Activated T-helper 9 cell treated with anti-CD3 and anti-CD28 coated beads, Interleukin-2, amount 50 U/mL, for 16 hours (primary cell): Measurements from ENCODE around the gene TRPC4.
"Not testable (repeated sequence)": the region's sequence is repeated elsewhere in the genome, so short reads cannot be mapped to it uniquely, and the experiment has no call there.

Source experiments
- DNase-seq: peaks from one replicate; pipeline ENCODE4 v3.0.0-alpha.2; 2020; ENCODE audit warnings: low read depth

The TRPC4 gene

GRCh38 chr13:37833411-37833810 is 36.2 kb downstream of the TRPC4 start:
- no peak for DNase-seq

- DNase-seq, result no peak
Observed at GRCh38 chr13:37816276-37816675, 53.3 kb downstream of the TRPC4 start.

DNA sequence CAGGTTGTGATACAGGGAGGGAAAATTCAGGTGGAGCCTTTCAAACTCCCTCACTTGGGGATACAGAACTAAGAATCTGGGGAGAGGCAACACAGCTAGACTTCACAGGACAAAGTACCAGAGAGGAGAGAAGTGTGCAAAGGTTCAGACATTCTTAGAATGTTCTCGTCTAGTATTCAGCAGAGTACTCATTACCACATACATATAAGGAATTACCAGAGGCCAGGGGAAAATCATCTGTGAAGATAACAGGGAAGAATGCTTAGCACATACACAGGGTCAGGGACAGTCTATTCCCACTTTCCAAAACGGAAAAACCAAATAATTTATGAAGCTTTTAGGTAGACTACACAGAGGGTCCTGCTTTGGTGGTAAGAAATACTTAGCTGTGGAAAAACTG is 58.1 kb downstream of the TRPC4 start:
- no peak for DNase-seq

- no peak for DNase-seq
Observed at GRCh38 chr13:37806666-37807065, 62.9 kb downstream of the TRPC4 start.

- no peak for DNase-seq
Observed at GRCh38 chr13:37797631-37798030, 71.9 kb downstream of the TRPC4 start.

DNA sequence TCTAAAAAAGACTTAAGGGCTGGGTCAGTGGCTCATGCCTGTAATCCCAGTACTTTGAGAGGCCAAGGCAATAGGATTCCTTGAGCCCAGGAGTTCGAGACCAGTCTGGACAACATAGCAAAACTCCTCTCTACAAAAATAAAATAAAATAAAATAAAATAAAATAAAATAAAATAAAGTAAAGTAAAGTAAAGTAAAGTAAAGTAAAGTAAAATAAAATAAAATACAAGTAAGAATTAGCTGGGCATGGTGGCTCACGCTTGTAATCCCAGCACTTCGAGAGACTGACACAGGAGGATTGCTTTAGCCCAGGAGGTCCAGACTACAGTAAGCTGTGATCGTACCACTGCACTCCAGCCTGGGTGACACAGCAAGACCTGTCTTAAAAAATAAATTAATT is 72.8 kb downstream of the TRPC4 start:
- DNase-seq, result not testable (repeated sequence)

GRCh38 chr13:37795326-37795725 is 74.2 kb downstream of the TRPC4 start:
- DNase-seq, result no peak

DNA sequence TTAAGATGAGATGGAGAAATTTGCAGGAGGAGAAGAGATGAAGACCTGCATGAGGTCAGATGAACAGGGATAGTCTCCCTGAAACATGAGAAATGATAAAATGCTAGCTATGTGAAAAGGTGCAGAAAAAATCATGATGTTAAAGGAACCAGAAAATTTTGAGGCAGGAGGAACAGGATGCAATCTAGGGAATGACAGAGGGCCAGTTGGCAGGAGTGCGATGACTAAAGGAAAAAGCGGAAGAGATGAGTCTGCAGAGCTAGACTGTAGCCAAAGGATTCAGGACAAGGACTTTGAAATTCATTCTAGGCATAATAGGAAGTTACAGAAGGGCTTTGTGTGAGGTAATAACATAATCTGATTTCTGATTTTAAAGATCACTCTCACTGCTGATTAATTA is 77.9 kb downstream of the TRPC4 start:
- no peak for DNase-seq

DNA sequence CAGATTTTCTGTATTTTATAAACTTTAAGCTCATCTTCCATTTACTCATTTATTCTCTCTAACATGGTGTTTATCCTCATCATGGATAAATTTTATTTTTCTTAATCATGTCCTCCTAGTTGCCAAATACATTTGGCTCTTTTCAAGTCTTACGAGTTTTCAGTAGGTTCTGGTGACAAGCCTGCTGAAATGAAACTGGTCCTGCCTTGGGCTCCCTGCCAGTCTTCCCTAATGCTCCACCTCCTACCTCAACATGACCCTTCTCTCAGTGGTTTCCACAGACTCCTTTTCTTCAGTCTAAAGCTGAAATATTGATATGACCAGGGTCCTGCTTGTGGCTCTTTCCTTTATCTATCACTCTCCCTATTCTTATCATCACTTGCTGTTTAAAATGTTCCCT is 81.2 kb downstream of the TRPC4 start:
- DNase-seq, result no peak

DNA sequence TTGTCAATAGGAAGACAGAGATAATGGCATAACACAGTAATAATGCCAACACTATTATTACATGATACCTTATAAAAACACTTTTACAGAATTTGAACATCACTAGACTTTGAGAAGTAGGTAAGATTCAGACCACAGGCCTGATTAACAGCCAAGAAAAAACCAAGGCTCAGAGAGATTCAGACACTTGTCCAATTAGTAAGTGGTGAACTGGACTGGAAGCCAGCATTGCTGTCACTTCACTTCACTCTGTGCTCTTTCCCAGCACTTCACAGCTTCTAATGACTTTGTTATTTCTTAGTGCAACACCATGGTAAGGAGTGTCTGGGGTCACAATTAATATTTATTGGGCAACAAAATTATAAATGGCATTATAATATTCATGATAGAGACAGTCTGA is 91.9 kb downstream of the TRPC4 start:
- no peak for DNase-seq

DNA sequence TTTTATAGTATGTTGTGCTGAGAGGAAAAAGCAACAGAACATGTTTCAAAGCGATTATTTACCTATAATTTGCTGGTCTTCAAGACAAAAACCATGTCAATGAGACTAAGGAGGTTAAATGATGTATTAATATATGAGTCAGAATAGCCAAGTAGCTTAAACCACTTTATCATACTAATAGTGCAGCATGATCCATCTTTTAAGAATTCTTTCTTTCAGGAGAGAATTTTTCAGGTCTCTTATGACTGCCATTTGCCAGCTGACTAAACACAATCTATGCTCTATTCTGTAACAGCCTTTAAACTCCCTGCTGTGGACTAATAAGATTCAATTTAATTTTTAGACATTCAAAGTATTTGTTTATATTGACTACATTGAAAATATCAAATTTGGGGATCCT is 93.7 kb downstream of the TRPC4 start:
- no peak for DNase-seq

DNA sequence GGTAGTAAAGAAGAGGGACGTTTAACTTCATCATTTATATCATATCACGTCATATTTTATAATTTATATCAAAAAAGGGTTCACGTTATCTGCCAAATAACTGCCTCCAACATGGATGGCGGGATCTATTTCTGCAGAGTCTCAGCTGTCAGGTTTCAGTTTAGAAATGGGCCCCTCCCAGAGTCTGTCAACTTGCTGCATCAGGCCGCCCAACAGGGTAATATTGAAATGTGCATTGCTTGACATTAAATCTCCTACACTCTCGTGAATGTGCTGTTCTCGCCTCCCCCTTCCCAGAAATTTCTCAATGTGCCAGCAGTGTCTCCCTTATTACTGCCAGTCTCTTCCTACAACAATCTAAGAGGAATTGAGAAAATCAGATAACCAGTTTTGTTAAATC is 96.9 kb downstream of the TRPC4 start:
- no peak for DNase-seq

DNA sequence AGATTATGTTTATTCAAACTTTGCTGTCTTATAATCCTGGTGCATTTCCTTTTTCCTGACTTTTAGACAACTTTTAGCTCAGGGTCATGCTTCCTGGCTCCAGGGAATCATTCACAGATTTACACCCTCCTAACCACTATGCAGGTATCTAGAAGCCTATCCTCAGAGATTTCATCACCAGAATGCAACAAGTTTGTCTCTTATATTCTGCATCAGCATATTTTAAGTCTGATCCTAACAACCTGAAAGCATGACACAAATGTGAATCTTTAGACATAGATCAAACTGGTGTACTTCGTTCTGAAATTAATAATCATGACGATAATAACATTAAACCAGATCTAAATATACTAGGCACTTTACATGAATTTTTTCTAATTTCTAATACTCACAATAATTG is 100.0 kb downstream of the TRPC4 start:
- DNase-seq, result no peak

DNA sequence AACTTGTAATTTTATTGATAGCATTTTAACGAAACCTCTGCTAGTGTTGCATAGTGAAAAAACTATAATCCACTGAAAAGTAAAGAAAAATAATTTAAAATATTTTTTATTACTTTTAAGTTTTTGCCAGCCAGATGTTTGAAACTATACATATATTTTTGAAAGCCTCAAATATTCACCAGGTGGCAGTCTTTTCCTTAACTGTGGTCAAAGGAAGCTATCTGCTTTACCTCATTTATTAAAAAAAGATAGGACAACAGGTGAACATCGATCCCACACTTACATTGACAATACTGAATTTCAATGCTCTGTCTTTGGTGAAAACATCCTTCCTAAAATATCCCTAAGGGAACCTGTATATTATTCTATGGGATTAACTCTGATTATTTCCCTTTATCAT is 100.5 kb downstream of the TRPC4 start:
- no peak for DNase-seq

DNA sequence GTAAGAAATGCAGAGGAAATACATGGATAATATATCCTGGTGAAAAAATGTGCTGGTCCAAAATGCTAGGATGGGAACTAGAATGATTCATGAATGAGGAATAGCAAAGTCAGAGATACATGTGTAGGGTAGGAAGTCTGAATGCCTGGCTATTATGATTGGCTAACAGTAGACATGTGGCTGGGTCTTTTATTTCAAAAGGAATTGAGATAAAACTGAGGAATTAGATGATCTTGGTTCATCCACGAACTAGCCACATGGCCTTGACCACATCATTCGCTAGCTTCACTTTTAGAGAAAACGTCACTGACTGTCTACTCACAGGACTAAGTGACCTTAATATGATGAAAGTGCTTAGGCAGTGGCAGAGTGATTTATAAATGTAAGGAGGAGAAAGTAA is 103.1 kb downstream of the TRPC4 start:
- no peak for DNase-seq

DNA sequence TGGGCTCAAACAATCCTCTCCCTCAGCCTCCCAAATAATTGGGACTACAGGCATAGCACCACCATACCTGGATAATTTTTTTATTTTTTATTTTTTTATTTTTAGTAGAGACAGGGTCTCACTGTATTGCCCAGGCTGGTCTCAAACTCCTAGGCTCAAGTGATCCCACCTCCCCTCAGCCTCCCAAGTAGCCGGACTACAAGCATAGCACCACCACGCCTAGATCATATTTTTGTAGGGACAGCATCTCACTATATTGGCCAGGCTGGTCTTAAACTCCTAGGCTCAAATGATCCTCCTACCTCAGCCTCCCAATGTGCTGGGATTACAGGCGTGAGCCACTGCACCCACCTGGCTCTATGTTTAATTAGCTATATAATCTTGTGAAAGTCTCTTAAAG is 114.2 kb downstream of the TRPC4 start:
- DNase-seq, result no peak

- no peak for DNase-seq
Observed at GRCh38 chr13:37753776-37754175, 115.8 kb downstream of the TRPC4 start.

DNA sequence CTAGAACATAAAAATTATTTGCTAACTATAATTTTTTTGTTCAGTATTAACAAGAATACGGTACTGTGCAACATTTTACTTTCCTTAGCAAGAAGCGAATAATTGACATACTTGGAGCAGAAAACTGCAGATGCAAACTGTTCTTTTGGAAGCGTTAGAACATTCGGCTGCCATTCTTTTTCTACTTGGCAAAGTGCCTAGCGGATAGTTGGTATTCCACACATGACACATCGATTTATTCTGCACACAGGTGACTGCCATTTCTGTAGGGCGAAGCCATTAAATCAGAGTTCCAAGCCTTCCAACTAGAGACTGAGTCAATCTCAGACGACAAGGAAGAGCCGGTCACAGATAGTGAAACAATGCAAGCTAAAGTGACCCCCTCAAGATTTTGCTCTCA is 117.4 kb downstream of the TRPC4 start:
- DNase-seq, result no peak

GRCh38 chr13:37751025-37751424 is 118.5 kb downstream of the TRPC4 start:
- DNase-seq, result no peak

- no peak for DNase-seq
Observed at GRCh38 chr13:37748913-37749312, 120.7 kb downstream of the TRPC4 start.

DNA sequence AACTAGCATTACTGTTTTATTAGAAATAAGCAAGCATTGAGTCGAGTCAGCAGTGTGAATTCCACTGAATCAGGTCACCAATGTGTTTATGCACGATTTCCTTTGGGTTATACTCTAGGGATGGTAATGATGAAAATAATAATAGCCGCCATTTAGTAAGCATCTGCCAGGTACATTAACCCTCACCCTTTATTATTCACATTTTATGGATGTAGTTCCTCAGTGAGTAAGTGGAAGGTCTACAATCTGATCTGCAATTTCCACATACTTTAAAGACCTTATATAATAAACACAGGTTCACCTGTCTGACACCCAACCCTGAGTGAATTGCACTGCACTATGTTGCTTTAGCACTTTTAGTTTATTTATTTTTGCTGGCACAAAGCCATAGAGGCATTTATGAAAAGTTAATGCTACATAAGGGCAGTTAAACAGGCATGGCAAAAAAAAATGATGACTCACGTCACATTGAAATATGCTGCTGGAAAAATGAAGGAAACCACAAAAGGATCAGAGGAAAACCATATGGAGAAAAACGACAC is 122.4 kb downstream of the TRPC4 start:
- DNase-seq, result no peak

DNA sequence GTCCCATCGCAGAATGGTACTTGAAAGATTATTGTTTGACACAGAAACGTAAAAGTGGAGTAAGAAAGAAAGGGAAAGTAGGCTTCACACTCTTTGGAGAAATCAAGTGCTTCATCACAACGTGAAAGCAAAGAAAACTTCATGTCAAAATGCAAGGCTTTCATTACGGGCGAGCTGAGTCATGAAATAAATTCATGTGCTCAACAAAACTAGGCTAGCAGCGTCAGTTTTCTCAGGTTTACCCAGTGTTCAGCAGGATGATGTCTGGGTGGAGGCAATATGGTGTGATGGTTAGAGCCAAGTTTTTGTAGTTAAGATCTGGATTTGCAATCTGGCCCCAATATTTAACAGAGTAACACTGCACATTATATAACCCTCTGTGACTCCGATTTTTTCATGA is 128.0 kb downstream of the TRPC4 start:
- no peak for DNase-seq

- no peak for DNase-seq
Observed at GRCh38 chr13:37736045-37736444, 133.5 kb downstream of the TRPC4 start.

DNA sequence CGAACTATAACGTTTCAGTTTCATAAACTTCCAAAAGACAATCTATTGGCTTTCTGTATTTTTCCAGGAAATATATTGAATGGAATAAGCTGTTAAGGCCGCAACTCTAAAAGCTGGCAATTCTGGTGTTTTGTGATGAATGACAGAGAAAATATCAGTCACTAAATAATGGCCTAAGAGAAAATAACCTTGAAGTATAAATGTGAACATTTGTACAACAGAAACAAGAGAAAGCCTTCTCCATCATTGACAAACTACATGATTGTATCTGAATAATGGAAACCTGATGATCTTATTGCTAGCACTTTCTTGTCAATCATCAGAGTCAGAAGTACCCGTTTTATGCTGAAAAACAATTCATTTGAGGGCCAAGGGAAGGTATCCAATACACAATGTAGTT is 134.3 kb downstream of the TRPC4 start:
- DNase-seq, result no peak

DNA sequence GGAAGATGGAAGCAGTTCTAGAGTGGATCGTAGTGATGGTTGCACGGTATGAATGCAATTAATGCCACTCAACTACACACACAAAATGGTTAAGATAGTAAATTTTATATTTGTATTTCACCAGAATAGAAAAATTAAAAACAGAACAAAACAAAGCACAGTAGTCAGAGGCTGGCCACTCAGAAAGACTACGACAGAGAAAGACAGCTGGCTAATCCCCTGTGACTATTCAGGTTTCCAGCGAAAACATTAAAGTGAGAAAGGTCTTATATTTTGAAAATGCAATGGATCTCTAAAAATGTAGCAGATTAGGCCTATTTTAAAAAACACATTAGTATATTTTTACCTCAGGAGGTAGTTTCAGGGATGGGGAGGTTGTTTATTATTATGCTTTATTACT is 139.7 kb downstream of the TRPC4 start:
- DNase-seq, result no peak
